Fibroblast of skin of right biceps (primary cell): ENCODE results near the gene RSBN1.
"Not testable (repeated sequence)": the region's sequence is repeated elsewhere in the genome, so short reads cannot be mapped to it uniquely, and the experiment has no call there.

Source experiments
- DNase-seq: peaks from one replicate; pipeline ENCODE4 v3.0.0-alpha.2; 2013

RSBN1 gene

GRCh38 chr1:113734357-113735055 is 77.8 kb downstream of the RSBN1 start:
- no peak for DNase-seq

- no peak for DNase-seq
These were observed 79.5 kb downstream of the RSBN1 start for GRCh38 chr1:113732802-113733201.

GRCh38 chr1:113721010-113721409 is 91.3 kb downstream of the RSBN1 start:
- DNase-seq, result no peak

GRCh38 chr1:113718621-113719020 is 93.7 kb downstream of the RSBN1 start:
- DNase-seq, result not testable (repeated sequence)

GRCh38 chr1:113717506-113717905 is 94.8 kb downstream of the RSBN1 start:
- DNase-seq, result not testable (repeated sequence)

- no peak for DNase-seq
These were observed 97.5 kb downstream of the RSBN1 start for GRCh38 chr1:113714606-113715269.
